ENCODE data around the gene GDPGP1.
"Not testable (repeated sequence)": the region's sequence is repeated elsewhere in the genome, so short reads cannot be mapped to it uniquely, and the experiment has no call there.

Gene GDPGP1

DNA sequence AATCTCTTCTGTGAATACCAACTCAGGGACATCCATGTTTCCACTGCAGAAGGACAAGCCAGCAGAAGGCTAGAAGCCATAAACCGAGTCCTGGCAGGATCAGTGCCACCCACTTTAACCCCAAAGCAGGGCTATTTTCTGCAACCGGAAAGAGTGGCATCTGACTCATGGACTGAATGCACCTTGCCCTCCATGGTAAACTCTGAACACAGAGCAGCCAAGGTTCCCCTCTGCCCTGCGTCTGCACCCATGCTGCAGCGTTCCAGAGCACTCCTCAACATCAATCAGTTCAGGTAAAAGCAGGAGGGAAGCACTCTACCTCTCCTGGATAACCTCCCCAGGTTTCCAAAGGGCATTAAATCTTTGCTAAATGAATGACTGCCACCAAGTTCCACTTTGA is 30.7 kb downstream of the GDPGP1 start:
- no peak for DNase-seq

DNA sequence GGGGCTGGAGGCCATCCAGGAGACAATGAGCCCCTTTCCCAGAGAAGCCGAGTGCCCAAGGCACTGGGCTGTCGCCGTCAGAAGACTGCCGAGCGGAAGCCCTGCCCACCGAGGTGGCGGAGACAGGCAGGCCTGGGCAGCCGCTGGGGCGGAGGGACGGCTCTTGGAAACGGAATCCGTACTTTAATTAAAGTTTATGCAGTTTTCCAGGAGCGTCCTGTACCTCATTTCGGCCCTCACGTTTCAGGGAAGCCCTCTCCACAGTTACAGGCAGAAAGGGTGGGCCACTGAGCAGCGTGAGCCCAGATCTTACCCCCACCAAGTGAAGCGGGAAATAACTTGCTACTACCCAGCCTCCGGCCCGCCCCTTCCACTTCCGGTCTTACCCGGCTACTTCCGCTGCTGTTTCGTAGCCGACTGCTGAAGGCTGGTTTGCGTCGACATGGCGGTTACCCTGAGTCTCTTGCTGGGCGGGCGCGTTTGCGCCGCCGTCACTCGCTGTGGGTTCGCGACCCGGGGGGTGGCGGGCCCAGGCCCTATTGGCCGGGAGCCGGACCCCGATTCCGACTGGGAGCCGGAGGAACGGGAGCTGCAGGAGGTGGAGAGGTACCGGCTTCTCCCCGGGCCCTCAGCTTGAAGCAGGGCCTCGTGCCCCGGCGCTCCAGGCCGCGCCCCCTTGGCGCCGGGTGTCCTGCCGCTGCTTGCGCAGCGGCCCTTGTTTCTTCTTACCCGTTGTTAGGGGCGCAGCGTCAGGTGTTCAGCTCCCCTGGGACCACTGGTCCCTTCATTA is 31.5 kb downstream of the GDPGP1 start, which contains the start of gene NGRN:
NGRN (plus strand) TSS at position 402 of the 790 bp plus-strand sequence; CDS start at position 443, 41 bp downstream.
- DNase-seq = peak; percentile 65

DNA sequence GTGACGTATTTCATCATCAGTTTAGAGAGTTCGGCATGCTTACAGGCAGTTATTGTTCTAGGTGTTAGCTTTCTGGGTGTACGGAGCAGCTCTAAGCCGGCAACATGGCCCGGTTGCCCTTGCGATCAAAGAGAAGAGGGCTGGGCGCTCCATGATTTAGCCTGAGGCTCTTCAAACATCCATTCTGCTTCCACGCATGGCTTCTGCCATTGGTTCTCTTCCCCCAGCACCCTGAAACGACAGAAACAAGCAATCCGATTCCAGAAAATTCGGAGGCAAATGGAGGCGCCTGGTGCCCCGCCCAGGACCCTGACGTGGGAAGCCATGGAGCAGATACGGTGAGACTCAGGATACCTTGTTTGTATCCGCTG is 32.0 kb downstream of the GDPGP1 start:
- peak; percentile 32 for DNase-seq

DNA sequence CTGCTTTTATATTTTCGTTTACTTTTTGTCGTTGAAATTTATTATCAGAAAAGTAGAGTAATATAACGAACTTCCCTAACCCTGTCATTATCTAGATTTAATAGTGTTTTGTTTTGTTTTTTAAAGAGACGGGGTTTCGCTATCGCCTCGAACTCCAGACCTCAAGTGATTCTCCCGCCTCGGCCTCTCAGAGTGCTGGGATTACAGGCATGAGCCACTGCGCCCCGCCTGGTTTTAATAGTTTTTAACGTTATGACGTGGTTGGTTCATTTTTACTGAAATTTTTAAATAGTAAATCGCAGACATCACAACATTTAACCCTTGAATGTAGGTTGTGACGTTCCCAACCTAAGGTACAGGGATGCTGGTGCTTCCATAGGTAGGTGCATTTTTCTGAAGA is 32.5 kb downstream of the GDPGP1 start:
- no peak for DNase-seq

DNA sequence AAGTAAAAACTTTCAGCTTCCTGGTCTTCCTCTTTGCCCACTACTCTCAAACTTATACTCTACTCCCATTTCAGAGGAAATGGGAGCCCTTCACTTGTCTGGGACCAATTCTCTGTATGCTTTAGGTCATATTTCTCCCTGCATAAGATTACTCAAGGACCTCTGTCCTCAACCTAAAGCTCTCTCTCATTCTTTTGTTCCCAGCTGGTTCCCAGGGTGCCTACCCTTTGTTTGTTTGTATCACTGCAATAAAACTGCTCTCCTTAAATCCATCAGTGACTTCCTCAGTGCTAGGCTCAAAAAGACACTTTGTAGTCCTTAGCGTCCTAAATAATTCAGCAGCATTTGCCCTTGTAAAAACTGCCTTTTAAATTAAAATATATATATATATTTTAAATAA is 34.4 kb downstream of the GDPGP1 start:
- DNase-seq = peak; percentile 27

DNA sequence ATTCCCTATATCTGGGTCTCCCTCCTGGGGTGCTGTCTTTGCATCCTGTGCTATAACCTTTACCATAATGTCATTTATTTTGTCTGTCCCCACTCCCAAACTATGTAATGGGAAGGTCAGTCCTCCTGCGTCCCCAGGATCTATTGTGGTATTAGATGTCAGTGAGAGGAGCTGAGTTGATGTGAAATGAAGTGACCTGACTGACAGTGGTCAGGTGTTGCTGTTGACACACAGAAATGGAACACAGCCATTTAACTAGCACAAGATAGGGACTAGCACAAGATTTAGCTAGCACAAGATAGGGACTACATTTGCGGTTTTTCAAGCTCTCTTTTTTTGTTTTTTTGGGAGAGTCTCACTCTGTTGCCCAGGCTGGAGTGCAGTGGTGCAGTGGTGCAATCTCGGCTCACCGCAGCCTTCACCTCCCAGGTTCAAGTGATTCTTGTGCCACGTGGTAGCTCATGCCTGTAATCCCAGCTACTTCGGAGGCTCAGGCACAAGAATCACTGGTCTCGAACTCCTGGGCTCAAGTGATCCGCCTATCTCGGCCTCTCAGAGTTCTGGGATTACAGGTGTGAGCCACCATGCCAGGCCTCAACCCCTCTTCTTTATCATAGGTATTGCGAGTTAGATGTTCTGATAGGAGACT is 36.6 kb downstream of the GDPGP1 start:
- no peak for DNase-seq

DNA sequence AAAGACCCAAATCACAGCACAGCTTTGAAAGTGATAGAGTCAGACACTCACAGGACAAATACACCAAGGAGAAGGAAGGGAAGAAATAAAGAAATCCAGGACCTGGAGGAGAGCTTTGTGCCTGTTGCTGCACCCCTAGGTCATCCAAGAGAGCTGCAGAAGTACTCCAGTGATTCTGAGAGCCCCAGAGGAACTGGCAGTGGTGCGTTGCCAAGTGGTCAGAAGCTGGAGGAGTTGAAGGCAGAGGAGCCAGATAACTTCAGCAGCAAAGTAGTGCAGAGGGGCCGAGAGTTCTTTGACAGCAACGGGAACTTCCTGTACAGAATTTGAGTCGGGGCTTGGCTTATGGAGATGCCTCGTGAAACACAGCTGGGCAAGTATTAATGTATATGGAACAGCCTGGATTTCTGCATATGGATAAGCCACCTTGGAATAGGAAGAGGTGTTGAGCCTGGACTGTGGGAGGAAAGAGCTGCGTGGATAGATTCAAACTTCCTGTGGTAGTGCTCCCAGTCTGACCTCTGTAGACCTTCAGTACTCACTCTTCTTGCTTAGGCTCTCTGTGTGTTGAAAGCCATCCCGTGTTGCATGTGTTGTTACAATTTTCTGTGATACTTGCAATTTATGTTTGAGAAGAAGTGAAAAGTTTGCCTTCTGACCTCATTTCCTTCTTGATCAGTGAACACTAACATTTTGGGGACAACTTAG is 37.6 kb downstream of the GDPGP1 start:
- no peak for DNase-seq

DNA sequence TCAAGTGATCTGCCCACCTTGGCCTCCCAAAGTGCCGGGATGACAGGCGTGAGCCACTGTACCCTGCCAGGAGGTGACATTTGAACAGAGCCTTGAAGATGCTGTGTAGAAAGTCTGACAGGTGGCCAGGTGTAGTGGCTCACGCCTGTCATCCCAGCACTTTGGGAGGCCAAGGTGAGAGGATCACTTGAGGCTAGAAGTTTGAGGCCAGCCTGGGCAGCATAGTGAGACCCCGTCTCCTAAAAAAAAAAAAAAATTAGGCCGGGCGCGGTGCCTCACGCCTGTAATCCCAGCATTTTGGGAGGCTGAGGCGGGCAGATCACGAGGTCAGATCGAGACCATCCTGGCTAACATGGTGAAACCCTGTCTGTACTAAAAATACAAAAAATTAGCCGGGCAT is 44.5 kb downstream of the GDPGP1 start:
- not testable (repeated sequence) for DNase-seq

DNA sequence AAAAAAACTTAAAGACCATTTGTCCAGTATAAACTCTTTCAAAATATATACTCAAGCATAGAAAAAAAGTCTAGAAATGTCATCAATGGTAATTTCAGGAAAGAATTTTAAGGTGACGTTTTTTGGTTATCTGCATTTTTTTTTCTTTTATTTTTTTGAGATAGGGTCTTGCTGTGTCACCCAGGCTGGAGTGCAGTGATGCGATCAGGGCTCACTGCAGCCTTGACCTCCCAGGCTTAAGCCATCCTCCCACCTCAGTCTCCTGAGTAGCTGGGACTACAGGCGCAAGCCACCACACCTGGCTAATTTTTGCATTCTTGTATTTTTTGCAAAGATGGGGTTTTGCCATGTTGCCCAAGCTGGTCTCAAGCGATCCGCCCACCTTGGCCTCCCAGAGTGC is 46.7 kb downstream of the GDPGP1 start:
- not testable (repeated sequence) for DNase-seq

DNA sequence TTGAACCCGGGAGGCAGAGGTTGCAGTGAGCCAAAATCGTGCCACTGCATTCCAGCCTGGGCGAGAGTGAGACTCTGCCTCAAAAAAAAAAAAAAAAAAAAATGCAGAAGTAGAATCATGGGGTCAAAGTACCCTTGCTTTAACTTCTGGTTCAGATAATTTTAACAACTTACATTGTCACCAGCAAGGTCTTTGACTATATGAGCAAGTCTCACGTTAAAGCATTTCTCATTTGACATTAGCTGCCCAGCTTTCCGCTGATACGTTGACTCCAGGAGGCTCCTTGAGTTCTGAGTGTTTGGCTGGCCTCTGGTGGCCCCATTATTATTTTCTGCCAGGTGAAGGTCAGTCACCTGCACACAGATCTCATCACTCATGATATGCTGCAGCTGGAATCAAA is 47.6 kb downstream of the GDPGP1 start:
- not testable (repeated sequence) for DNase-seq

DNA sequence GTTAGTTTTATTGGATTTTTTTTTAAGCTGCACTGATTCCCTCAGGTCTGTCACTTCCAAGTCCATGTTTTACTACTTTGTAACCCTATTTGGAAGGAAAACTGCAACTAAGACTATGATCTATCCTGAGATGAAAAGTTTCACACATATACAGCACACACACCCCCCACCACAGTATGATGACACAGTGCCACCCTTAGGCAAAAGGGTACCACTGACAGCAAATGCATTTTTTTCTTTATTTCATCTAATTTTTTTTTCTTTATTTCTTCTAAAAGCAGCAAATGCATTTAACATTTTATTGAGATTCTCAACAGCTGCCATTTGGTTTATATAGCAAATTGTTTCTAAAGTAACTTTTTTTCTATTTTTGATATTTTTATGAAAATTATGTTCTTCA is 52.7 kb downstream of the GDPGP1 start:
- no peak for DNase-seq

DNA sequence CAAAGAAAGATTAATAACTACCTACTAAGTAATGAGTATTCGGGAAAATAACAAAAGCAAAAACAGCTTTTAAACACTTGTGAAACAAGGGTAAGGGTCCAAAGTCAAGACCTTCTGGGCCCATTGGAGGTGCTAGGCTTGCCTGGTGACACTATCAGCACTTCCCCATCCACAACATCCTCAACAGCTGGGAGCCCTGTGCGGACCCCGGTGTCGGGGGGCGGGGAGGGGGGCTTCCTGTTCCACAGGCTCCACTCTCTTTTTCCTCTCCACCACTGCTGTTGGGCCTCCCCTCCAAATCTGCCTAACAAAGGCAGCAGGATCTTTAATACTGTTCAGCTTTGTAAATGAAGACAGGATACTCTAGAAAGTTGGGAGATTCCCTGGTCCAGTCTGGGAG is 53.1 kb downstream of the GDPGP1 start:
- DNase-seq = no peak

DNA sequence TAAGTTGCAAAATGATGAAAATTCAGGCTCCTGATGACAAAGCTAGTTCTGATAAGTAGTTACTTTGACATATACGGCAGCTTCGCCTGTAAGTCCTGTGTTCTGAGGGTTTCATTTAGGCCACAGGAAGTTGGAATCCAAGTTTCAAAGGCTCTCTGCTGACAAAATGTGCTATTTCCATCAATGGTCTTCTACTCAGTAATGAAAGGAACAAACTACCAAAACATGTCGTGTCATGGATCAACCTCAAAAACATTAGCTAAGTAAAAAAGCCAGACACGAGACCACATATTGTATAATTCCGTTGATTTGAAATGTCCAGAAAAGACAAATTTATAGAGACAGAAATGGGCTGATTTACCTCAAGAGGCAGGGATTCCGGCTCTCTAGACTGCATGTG is 53.9 kb downstream of the GDPGP1 start:
- DNase-seq = no peak

DNA sequence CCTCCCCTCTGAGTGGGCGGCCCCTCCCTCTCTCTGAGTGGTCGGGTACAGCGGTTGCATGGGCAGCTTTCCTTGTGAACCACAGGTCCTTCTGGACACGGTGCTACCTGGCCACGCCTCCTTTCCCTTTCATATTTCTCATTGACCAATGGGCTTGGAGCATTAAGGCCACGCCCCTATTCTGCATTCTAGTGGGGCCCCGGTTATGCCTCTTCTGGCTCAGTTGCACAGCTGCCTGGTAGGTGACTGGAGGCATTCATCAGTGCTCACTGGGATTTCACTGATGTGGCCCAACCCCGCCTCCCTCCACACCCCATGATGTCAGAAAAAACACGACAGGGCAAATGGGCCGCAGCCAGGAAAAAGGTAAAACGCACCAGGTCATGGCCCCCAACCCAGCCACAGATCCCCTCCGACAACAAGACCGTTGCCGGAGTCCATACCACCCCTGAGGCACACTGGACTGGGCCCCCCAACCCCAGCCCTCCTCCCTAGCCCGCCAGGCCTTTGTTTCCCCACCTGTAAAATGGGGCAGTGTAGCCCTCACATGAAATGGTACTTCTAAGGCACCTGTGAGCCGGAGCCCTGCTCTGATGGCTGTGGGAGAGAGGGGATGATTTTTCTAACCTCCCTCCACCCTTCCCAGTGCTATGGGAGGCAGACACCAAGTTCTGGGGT is 57.8 kb downstream of the GDPGP1 start:
- peak; percentile 69 for DNase-seq

DNA sequence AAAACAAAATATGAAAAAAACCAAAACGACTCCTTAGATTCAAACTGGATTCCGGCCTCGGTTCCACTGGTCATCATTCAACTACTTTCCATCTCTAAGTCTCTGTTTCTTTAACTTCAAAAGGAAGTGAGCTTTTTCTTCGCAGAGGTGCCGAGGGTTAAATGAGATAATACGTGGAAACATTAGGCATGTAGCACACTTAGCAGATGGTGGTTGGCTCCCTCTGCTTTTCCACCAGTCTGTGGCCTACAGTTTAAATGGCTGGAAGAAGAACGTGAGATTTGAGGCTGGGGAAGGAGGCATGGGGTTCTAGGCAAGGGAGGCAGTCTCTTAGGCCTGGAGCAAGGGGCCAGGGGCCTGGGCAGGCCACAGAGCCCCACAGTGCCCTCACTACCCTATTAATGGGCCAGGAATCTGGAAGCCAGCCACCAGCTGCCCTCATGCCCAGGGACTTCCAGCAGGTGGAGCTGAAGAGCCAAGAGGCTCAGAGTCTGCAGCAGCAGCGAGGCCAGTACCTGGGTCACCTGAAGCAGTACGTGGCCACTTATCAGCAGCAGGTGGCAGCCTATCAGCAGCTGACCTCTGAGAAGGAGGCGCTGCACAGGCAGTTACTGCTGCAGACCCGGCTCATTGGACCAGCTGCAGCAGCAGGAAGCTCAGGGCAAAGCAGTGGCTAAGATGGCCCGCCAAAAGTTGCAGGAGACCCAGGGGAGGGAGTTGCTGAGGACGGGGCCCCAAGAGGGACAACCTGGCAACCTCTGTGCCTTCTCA is 59.2 kb downstream of the GDPGP1 start:
- peak; percentile 84 for DNase-seq

DNA sequence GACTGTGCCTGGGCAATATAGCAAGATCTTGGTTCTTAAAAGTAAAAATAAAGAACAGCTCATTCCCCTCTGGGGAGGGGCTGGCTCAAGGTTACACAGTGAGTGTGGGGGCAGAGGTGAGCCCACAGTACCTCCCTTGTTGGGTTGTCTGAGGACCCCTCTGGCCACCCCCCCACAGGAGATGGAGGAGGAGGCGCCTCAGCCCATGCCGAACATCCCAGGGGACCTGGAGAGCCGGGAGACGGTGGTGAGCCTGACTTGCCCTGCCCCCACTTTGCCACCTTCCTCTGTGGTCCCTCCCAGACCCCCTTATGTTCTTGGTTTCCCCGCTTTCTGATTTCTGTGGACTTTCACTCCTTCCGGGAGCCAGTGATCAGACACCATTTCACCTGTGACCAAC is 60.1 kb downstream of the GDPGP1 start:
- DNase-seq = no peak

DNA sequence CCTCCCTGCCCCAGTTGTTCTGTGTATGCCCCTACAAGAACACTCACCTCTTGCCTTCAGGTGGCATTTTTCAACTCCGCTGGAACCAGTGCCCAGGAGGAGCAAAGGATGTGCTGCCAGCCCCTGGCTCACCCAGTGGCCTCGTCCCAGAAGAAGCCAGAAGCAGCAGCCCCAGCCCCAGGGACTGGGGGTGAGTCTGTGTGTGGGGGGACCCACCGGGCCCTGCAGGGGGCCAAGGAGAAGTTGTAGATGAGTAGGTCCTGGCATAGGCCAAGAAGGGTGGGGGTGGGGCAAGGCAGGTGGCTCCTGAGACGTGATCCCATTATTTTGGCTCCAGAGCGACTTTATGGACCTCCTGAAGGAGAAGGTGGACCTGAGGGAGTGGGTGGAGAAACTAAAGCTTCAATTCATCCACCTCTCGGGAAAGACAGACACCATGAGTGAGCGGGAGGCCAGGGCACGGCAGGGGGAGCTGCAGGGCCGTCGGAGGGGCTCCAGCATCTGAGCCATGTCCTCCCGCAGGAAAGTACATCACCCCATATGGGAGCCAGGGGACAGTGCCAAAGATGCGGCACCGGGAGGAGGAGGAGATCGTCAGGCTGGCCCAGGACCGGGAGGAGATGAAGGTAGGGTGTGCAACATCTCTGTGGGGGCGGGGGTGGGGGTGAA is 60.7 kb downstream of the GDPGP1 start:
- no peak for DNase-seq

DNA sequence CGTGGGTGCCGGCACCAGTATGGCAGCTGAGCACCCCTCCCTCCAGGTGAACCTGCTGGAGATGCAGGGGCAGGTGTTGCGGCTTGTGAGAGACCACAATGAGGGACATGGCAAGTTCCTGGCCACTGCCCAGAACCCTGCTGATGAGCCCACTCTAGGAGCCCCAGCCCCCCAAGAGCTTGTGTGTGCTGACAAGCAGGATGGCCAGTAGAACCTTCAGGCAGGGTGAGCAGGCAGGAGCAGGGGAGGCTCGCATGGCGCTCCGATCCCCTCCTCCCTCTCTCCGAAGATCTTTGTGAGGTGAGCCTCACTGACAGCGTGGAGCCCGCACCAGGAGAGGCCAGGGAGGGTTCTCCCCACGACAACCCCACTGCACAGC is 61.2 kb downstream of the GDPGP1 start:
- no peak for DNase-seq
